ENCODE results near the gene RP2.

GRCh38 chrX:46831765-46832327, 5.0 kb upstream of the RP2 start:
- TF ChIP-seq NR2F6 (CRISPR knock-in tag; IDR thresholded peaks at IDR 0.05) (no peak), RAD21 (CRISPR knock-in tag; conservative IDR thresholded peaks at IDR 0.05 in 1 of 2, IDR thresholded peaks at IDR 0.05 in 1 of 2) (no peak), ELK3 (CRISPR knock-in tag; IDR thresholded peaks at IDR 0.05) (no peak), ATF1 (CRISPR knock-in tag; IDR thresholded peaks at IDR 0.05) (no peak), ATF1 (tag; IDR thresholded peaks at IDR 0.05) (no peak), MEIS2 (IDR thresholded peaks at IDR 0.05; ENCODE audit: partially characterized antibody) (no peak), POLR2A (conservative IDR thresholded peaks at IDR 0.05) (no peak), KLF13 (tag; IDR thresholded peaks at IDR 0.05; ENCODE audit: borderline replicate concordance, low read depth) (no peak)
- TF ChIP-seq, protein P1, sequence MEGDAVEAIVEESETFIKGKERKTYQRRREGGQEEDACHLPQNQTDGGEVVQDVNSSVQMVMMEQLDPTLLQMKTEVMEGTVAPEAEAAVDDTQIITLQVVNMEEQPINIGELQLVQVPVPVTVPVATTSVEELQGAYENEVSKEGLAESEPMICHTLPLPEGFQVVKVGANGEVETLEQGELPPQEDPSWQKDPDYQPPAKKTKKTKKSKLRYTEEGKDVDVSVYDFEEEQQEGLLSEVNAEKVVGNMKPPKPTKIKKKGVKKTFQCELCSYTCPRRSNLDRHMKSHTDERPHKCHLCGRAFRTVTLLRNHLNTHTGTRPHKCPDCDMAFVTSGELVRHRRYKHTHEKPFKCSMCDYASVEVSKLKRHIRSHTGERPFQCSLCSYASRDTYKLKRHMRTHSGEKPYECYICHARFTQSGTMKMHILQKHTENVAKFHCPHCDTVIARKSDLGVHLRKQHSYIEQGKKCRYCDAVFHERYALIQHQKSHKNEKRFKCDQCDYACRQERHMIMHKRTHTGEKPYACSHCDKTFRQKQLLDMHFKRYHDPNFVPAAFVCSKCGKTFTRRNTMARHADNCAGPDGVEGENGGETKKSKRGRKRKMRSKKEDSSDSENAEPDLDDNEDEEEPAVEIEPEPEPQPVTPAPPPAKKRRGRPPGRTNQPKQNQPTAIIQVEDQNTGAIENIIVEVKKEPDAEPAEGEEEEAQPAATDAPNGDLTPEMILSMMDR (IDR thresholded peaks at IDR 0.05 in 2 of 3, conservative IDR thresholded peaks at IDR 0.05 in 1 of 3; ENCODE audit: insufficient read depth in 2 of 3, low read depth in 1 of 3, low read length in 3 of 3): no peak
- TF ChIP-seq, protein P2, sequence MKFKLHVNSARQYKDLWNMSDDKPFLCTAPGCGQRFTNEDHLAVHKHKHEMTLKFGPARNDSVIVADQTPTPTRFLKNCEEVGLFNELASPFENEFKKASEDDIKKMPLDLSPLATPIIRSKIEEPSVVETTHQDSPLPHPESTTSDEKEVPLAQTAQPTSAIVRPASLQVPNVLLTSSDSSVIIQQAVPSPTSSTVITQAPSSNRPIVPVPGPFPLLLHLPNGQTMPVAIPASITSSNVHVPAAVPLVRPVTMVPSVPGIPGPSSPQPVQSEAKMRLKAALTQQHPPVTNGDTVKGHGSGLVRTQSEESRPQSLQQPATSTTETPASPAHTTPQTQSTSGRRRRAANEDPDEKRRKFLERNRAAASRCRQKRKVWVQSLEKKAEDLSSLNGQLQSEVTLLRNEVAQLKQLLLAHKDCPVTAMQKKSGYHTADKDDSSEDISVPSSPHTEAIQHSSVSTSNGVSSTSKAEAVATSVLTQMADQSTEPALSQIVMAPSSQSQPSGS (CRISPR knock-in tag; IDR thresholded peaks at IDR 0.05): no peak

Data from K562 (cell line).